HepG2 (cell line): ENCODE results near the gene HORMAD2. TPM values are rescaled to one million over a fixed set of nuclear protein-coding genes. Genes with fewer than 3 reads are reported as not detected.

Experiments used
- CC2D1A ChIP-seq: sonication (generic); formaldehyde crosslinking; IDR thresholded peaks from 2 replicates; pipeline ENCODE4 v1.8.1; 2023; ENCODE audit warnings: mild to moderate bottlenecking, missing genetic modification reagents
- CENPX ChIP-seq: sonication (generic); formaldehyde crosslinking; IDR thresholded peaks from 2 replicates; pipeline ENCODE4 v1.9.0; 2021; ENCODE audit warnings: mild to moderate bottlenecking, missing genetic modification reagents, moderate library complexity
- FOXP1 ChIP-seq, 2 experiments: fragments of 450-650 bp in 1 of 2; IDR thresholded peaks; 2 replicates each; pipeline ENCODE4 v1.6.1; 2017 to 2018; ENCODE audit warnings: antibody characterized with exemption in 1 of 2
- NR2F2 ChIP-seq: IDR thresholded peaks from 2 replicates; pipeline ENCODE4 v1.6.1; 2012; ENCODE audit warnings: low read depth, inconsistent platforms, borderline replicate concordance
- RELA ChIP-seq: sonication (generic); formaldehyde crosslinking; IDR thresholded peaks from 2 replicates; pipeline ENCODE4 v1.4.0; 2020; ENCODE audit warnings: missing genetic modification reagents
- SIX1 ChIP-seq: sonication (generic); formaldehyde crosslinking; IDR thresholded peaks from 2 replicates; pipeline ENCODE4 v1.4.0; 2020; ENCODE audit warnings: missing genetic modification reagents, borderline replicate concordance
- SMAD1 ChIP-seq: sonication (generic); formaldehyde crosslinking; IDR thresholded peaks from 2 replicates; pipeline ENCODE4 v1.4.0; 2020; ENCODE audit warnings: missing genetic modification reagents, low read depth, mild to moderate bottlenecking, borderline replicate concordance
- SPEN ChIP-seq: sonication (generic); formaldehyde crosslinking; IDR thresholded peaks from 2 replicates; pipeline ENCODE4 v1.5.1; 2020; ENCODE audit warnings: low read depth, mild to moderate bottlenecking, missing genetic modification reagents
- TCF7L2 ChIP-seq: IDR thresholded peaks from 2 replicates; pipeline ENCODE4 v1.6.1; 2011; ENCODE audit warnings: mild to moderate bottlenecking, low read depth, low read length, moderate library complexity
- ZIK1 ChIP-seq: sonication (generic); formaldehyde crosslinking; IDR thresholded peaks from 2 replicates; pipeline ENCODE4 v1.5.0; 2020; ENCODE audit warnings: mild to moderate bottlenecking, low read depth, missing genetic modification reagents, borderline replicate concordance
- ZNF225 ChIP-seq: sonication (generic); formaldehyde crosslinking; IDR thresholded peaks from 2 replicates; pipeline ENCODE4 v1.4.0; 2020; ENCODE audit warnings: mild to moderate bottlenecking, missing genetic modification reagents
- ZNF232 ChIP-seq: sonication (generic); formaldehyde crosslinking; IDR thresholded peaks from 2 replicates; pipeline ENCODE4 v1.4.0; 2020; ENCODE audit warnings: missing genetic modification reagents, borderline replicate concordance
- ZNF256 ChIP-seq: sonication (generic); formaldehyde crosslinking; conservative IDR thresholded peaks from 2 replicates; pipeline ENCODE4 v1.4.0; 2020; ENCODE audit warnings: missing genetic modification reagents
- ZNF33B ChIP-seq: sonication (generic); formaldehyde crosslinking; IDR thresholded peaks from 2 replicates; pipeline ENCODE4 v1.5.1; 2020; ENCODE audit warnings: mild to moderate bottlenecking, missing genetic modification reagents
- polyA plus RNA-seq, 8 experiments: library from polyadenylated mRNA; depleted of rRNA in 3 of 8; stranded (reverse) in 7 of 8; unstranded in 1 of 8; fragments of >200 nt; fragmentation: Illumina TruSeq in 4 of 8; extraction: Trizol in 4 of 8; gene quantifications; 2 replicates each; pipeline versions ENCODE4 v1.2.1 to v1.2.3, GENCODE V29; 2011 to 2016; ENCODE audit warnings: low read depth in 4 of 8, missing spikeins in 1 of 8, mixed read lengths in 1 of 8; ENCODE audit not compliant: insufficient read depth in 1 of 8
- total RNA-seq, 5 experiments: library from RNA; depleted of rRNA; stranded (reverse); fragments of >200 nt; fragmentation: Illumina TruSeq; extraction: Trizol; gene quantifications; 2 replicates each; pipeline ENCODE4 v1.2.3, GENCODE V29; 2016; ENCODE audit warnings: low read depth in 1 of 5
- TF ChIP-seq, protein P1 (sequence below): sonication (generic); formaldehyde crosslinking; conservative IDR thresholded peaks from 2 replicates; pipeline ENCODE4 v1.4.0; 2020; ENCODE audit warnings: missing genetic modification reagents
- TF ChIP-seq, protein P2 (sequence below): sonication (generic); formaldehyde crosslinking; conservative IDR thresholded peaks from 2 replicates; pipeline ENCODE4 v1.8.0; 2022; ENCODE audit warnings: missing genetic modification reagents
- TF ChIP-seq, protein P3 (sequence below): sonication (generic); IDR thresholded peaks from 2 replicates; pipeline ENCODE4 v1.6.1; 2016; ENCODE audit warnings: low read depth, borderline replicate concordance
- TF ChIP-seq, protein P4 (sequence below): sonication (generic); formaldehyde crosslinking; conservative IDR thresholded peaks from 2 replicates; pipeline ENCODE4 v1.4.0; 2020; ENCODE audit warnings: missing genetic modification reagents
- TF ChIP-seq, protein P5 (sequence below): sonication (generic); formaldehyde crosslinking; IDR thresholded peaks from 2 replicates; pipeline ENCODE4 v1.5.0; 2020; ENCODE audit warnings: mild to moderate bottlenecking, missing genetic modification reagents, borderline replicate concordance

HORMAD2 gene
- total and polyA plus RNA-seq, 2 of the 13 experiments (the other 11 are each of a cell fraction or from before 2014, with no cell fraction given): not detected

DNA sequence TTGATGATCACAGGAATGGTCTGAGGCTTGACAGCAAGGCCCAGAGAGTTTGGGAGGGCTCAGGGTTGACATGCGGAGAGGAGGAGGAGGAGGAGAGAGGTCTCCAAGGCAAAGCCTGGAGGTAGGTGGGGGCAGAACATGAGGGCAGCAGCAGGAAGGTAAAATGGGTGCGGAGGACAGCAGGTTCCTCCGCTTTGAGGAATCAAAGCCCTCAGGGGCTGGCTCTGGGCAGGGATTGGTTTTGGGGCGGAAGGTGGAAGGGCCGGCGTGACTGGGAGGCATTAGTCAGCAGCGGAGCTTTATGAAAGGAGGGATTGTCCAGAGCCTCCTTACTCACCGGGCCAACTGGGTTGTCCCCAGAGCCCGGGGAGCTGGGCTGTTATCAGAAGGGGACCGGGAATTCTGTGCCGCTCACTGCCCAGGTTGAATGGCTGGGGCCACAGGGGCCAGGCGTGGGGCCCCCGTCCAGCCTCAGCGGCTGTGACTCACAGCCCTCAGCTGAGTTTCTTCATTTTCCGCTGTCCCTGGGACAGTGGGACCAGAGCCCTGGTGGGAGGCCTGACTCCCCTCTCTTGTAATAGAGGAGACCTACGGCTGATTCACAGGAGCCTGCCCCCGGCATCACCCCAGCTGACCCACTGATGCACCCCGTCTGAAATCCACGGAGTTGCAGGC lies 130.1 kb downstream of the HORMAD2 start (continued):
- TF ChIP-seq, protein P1, sequence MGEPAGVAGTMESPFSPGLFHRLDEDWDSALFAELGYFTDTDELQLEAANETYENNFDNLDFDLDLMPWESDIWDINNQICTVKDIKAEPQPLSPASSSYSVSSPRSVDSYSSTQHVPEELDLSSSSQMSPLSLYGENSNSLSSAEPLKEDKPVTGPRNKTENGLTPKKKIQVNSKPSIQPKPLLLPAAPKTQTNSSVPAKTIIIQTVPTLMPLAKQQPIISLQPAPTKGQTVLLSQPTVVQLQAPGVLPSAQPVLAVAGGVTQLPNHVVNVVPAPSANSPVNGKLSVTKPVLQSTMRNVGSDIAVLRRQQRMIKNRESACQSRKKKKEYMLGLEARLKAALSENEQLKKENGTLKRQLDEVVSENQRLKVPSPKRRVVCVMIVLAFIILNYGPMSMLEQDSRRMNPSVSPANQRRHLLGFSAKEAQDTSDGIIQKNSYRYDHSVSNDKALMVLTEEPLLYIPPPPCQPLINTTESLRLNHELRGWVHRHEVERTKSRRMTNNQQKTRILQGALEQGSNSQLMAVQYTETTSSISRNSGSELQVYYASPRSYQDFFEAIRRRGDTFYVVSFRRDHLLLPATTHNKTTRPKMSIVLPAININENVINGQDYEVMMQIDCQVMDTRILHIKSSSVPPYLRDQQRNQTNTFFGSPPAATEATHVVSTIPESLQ (CRISPR knock-in tag): no peak
- TF ChIP-seq CENPX: no peak
- no peak for TF ChIP-seq ZNF256 (CRISPR knock-in tag)
- TF ChIP-seq RELA (CRISPR knock-in tag): peak; percentile 28; the same call in 1 of the 2 replicates
- no peak for TF ChIP-seq ZIK1 (CRISPR knock-in tag)
- TF ChIP-seq FOXP1 (IDR thresholded peaks at IDR 0.05): no peak
- TF ChIP-seq FOXP1 (CRISPR knock-in tag; IDR thresholded peaks at IDR 0.05): no peak
- no peak for TF ChIP-seq SMAD1 (CRISPR knock-in tag)
- no peak for TF ChIP-seq ZNF232 (CRISPR knock-in tag)
- TF ChIP-seq SIX1 (CRISPR knock-in tag): no peak
- TF ChIP-seq NR2F2: no peak
- TF ChIP-seq ZNF225 (CRISPR knock-in tag): no peak
- TF ChIP-seq, protein P2, sequence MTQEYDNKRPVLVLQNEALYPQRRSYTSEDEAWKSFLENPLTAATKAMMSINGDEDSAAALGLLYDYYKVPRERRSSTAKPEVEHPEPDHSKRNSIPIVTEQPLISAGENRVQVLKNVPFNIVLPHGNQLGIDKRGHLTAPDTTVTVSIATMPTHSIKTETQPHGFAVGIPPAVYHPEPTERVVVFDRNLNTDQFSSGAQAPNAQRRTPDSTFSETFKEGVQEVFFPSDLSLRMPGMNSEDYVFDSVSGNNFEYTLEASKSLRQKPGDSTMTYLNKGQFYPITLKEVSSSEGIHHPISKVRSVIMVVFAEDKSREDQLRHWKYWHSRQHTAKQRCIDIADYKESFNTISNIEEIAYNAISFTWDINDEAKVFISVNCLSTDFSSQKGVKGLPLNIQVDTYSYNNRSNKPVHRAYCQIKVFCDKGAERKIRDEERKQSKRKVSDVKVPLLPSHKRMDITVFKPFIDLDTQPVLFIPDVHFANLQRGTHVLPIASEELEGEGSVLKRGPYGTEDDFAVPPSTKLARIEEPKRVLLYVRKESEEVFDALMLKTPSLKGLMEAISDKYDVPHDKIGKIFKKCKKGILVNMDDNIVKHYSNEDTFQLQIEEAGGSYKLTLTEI: no peak
- TF ChIP-seq, protein P3, sequence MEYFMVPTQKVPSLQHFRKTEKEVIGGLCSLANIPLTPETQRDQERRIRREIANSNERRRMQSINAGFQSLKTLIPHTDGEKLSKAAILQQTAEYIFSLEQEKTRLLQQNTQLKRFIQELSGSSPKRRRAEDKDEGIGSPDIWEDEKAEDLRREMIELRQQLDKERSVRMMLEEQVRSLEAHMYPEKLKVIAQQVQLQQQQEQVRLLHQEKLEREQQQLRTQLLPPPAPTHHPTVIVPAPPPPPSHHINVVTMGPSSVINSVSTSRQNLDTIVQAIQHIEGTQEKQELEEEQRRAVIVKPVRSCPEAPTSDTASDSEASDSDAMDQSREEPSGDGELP: peak; percentile 89; the same call in 1 of the 2 replicates
- no peak for TF ChIP-seq SPEN (CRISPR knock-in tag)
- TF ChIP-seq CC2D1A (CRISPR knock-in tag): no peak
- no peak for TF ChIP-seq TCF7L2
- TF ChIP-seq, protein P4, sequence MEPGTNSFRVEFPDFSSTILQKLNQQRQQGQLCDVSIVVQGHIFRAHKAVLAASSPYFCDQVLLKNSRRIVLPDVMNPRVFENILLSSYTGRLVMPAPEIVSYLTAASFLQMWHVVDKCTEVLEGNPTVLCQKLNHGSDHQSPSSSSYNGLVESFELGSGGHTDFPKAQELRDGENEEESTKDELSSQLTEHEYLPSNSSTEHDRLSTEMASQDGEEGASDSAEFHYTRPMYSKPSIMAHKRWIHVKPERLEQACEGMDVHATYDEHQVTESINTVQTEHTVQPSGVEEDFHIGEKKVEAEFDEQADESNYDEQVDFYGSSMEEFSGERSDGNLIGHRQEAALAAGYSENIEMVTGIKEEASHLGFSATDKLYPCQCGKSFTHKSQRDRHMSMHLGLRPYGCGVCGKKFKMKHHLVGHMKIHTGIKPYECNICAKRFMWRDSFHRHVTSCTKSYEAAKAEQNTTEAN (CRISPR knock-in tag): 0 out of 2 replicates have a peak, but pooled peaks have one; percentile 24
- no peak for TF ChIP-seq ZNF33B (CRISPR knock-in tag)
- TF ChIP-seq, protein P5, sequence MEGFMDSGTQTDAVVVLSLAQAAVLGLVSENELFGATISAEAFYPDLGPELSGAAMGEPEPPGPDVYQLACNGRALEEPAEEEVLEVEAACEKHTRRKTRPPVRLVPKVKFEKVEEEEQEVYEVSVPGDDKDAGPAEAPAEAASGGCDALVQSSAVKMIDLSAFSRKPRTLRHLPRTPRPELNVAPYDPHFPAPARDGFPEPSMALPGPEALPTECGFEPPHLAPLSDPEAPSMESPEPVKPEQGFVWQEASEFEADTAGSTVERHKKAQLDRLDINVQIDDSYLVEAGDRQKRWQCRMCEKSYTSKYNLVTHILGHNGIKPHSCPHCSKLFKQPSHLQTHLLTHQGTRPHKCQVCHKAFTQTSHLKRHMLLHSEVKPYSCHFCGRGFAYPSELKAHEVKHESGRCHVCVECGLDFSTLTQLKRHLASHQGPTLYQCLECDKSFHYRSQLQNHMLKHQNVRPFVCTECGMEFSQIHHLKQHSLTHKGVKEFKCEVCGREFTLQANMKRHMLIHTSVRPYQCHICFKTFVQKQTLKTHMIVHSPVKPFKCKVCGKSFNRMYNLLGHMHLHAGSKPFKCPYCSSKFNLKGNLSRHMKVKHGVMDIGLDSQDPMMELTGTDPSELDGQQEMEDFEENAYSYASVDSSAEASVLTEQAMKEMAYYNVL (CRISPR knock-in tag): no peak
